Ascending aorta (tissue), 2 donors: ENCODE results near the gene TEAD1. TPM values are rescaled to one million over a fixed set of nuclear protein-coding genes. Genes with fewer than 3 reads are reported as not detected.

Experiments used
- DNase-seq, 2 donors: peaks; one replicate each; pipeline ENCODE4 v3.0.0-alpha.2; 2019; ENCODE audit warnings: low spot score in 2 of 2
- H3K27ac ChIP-seq, 2 donors: fragments of 200-600 bp; sonication (generic); one replicate each; pipeline ENCODE4 v1.5.1; 2016 to 2017; ENCODE audit warnings: mild to moderate bottlenecking in 1 of 2
- H3K27me3 ChIP-seq: fragments of 200-600 bp; sonication (generic); one replicate; pipeline ENCODE4 v1.5.1; 2017
- H3K36me3 ChIP-seq, 2 donors: fragments of 200-600 bp; sonication (generic); one replicate each; pipeline ENCODE4 v1.5.1; 2016
- H3K4me1 ChIP-seq, 2 donors: fragments of 200-600 bp; sonication (generic); one replicate each; pipeline ENCODE4 v1.5.1; 2016 to 2017; ENCODE audit warnings: mild to moderate bottlenecking in 1 of 2
- H3K4me3 ChIP-seq, 2 donors: fragments of 200-600 bp; sonication (generic); one replicate each; pipeline ENCODE4 v1.5.1; 2016 to 2017; ENCODE audit warnings: mild to moderate bottlenecking in 1 of 2
- H3K9me3 ChIP-seq, 2 donors: fragments of 200-600 bp; sonication (generic); one replicate each; pipeline ENCODE4 v1.5.1; 2016
- intact Hi-C: fragments of 100-400 bp; cut with DNase I; formaldehyde crosslinking; loops from one replicate; pipeline ENCODE4 v1.15.1; 2023
- total RNA-seq: library from RNA; depleted of rRNA; stranded (reverse); fragments of >200 nt; gene quantifications from one replicate; pipeline ENCODE4 v1.1.0, GENCODE V29; 2016
- TF ChIP-seq, protein P1 (sequence below), 3 experiments: fragments of 200-600 bp in 2 of 3; fragments of 450-650 bp in 1 of 3; sonication (generic) in 2 of 3; IDR thresholded peaks; one replicate each; pipeline ENCODE4 v1.5.1; 2016 to 2019; ENCODE audit warnings: antibody characterized with exemption in 3 of 3, mild to moderate bottlenecking in 1 of 3, moderate library complexity in 1 of 3

Gene TEAD1
- total RNA-seq, 1 donor from 2014 or later: 112 TPM

DNA sequence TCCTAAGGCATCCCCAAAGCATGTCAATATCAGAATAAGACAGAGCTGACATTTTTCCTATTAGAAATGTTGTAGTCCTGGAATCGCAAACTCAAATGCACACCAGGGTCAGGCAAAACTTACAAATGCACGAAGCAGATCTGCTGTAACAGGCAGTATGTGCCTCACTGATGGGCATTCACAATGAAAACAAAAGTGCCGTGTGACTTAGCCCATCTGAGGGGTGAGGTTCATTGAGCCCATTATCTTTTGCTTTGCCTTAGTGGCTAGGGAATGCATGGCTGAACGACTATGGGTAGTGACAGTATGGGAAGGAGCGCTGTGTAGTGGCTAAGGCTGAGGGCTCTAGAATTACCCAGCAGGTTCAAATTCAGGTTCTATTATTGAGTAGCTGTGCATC, 291.8 kb downstream of the TEAD1 start:
- TF ChIP-seq, protein P1, sequence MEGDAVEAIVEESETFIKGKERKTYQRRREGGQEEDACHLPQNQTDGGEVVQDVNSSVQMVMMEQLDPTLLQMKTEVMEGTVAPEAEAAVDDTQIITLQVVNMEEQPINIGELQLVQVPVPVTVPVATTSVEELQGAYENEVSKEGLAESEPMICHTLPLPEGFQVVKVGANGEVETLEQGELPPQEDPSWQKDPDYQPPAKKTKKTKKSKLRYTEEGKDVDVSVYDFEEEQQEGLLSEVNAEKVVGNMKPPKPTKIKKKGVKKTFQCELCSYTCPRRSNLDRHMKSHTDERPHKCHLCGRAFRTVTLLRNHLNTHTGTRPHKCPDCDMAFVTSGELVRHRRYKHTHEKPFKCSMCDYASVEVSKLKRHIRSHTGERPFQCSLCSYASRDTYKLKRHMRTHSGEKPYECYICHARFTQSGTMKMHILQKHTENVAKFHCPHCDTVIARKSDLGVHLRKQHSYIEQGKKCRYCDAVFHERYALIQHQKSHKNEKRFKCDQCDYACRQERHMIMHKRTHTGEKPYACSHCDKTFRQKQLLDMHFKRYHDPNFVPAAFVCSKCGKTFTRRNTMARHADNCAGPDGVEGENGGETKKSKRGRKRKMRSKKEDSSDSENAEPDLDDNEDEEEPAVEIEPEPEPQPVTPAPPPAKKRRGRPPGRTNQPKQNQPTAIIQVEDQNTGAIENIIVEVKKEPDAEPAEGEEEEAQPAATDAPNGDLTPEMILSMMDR (IDR thresholded peaks at IDR 0.05): no peak
- no peaks in the 10 kb centered on the region for H3K9me3 ChIP-seq
- no peak overlapping the region for H3K4me3 ChIP-seq
- no peak overlapping the region for H3K27ac ChIP-seq
- H3K4me1 ChIP-seq: no peaks in the 10 kb centered on the region
- no peaks in the 10 kb centered on the region for H3K36me3 ChIP-seq
- H3K27me3 ChIP-seq: no peaks in the 10 kb centered on the region
- no peak for DNase-seq
- intact Hi-C loops: no loop called here

DNA sequence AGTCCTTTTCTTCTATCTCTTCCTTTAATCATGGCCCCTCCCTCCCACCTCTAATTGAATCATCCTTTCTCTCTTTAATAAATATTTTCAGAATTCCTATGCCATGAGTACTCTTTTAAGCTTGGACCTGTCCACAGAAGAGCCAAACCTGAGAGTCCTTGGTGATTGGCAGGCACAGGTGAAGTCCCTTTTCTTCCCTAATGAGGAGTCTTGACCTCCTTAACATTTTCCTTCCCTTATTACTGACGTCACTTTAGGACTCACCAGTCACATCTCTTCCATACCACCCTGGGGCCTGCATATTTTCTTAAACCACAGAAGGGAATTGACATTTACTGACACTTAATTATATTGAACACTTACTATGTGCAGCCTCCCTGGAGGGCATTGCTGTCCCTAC, 293.9 kb downstream of the TEAD1 start:
- Histone ChIP-seq H3K27ac (no peak overlapping the region), H3K9me3 (no peaks in the 10 kb centered on the region), H3K36me3 (no peaks in the 10 kb centered on the region), H3K4me3 (no peak overlapping the region), H3K4me1 (no peaks in the 10 kb centered on the region), H3K27me3 (no peaks in the 10 kb centered on the region)
- intact Hi-C loops: no loop called here
- DNase-seq: no peak
- TF ChIP-seq, protein P1 (IDR thresholded peaks at IDR 0.05): no peak

DNA sequence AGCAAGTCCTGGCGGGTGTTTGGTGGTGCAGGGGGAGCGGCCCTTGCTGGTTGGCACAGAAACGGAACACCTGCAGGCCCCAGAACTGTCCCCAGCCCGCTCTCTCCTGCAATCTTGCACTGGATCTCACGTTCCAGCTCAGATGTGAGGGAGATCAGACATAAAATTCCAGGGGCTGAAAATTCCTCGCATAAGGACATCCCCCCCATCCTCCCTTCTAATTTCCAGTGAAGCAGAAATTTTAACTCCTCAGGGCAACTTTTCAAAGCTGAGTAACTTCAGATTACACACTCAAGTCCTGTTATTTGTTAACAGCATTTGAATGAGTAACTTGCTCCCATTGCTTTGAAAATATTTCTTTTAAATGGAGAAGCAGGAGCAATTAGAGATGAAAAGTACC, 294.6 kb downstream of the TEAD1 start:
- DNase-seq: no peak
- H3K9me3 ChIP-seq: no peaks in the 10 kb centered on the region
- H3K4me3 ChIP-seq: no peak overlapping the region
- H3K27me3 ChIP-seq: no peaks in the 10 kb centered on the region
- H3K4me1 ChIP-seq: no peaks in the 10 kb centered on the region
- intact Hi-C loops: no loop called here
- H3K27ac ChIP-seq: no peak overlapping the region
- TF ChIP-seq, protein P1 (IDR thresholded peaks at IDR 0.05): no peak
- no peaks in the 10 kb centered on the region for H3K36me3 ChIP-seq

DNA sequence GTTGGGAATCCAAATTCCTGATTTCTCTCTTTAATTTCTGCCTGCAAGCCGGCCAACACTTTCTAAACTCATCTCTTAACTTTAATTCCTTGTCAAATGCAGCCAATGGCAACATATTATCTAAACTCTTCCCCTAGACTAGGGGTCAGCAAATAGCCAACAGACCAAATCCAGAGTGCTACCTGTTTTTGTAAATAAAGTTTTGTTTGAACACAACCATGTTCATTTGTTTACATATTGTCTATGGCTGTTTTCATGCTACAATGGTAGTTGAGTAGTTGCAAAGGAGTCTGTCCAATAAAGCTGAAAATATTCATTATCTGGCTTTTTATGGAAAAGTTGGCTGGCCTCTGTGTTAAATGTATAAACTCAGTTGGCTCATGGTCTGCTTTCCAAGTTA, 297.7 kb downstream of the TEAD1 start:
- no peaks in the 10 kb centered on the region for H3K27me3 ChIP-seq
- no peak overlapping the region for H3K4me3 ChIP-seq
- H3K36me3 ChIP-seq: no peaks in the 10 kb centered on the region
- intact Hi-C loops: no loop called here
- H3K9me3 ChIP-seq: no peaks in the 10 kb centered on the region
- TF ChIP-seq, protein P1 (IDR thresholded peaks at IDR 0.05): no peak
- DNase-seq: no peak
- no peak overlapping the region for H3K27ac ChIP-seq
- no peaks in the 10 kb centered on the region for H3K4me1 ChIP-seq

DNA sequence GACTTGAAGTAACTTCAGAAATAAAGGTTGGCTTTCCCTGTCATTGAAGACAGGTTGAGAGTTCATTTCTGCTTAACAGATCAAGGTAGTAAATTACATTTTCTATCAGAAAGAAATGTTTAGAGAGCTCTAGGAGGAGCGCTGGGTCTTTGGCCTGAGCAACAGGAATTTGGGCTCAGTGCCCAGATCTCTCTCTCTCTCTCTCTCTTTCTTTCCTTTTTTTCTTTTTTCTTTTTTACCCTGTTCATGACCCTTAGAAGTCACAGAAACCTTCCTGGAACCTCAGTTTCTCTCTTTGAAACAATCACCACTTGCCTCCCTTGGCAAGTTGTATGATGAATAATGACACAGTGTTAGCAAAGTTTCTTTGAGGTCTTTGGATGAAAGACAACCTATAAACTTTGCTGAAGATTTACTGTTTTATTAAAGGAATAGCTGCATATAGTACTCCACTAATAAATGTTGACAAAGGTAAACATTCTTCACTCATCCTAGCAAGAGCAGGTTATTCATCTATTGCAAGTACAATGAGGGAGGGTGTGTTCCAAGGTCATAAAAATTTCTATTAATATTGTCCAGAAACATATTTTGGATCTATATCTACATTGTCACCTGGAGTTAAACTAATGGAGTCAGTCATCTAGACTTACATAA, 299.4 kb downstream of the TEAD1 start:
- TF ChIP-seq, protein P1 (IDR thresholded peaks at IDR 0.05): no peak
- H3K4me1 ChIP-seq: no peaks in the 10 kb centered on the region
- no peaks in the 10 kb centered on the region for H3K27me3 ChIP-seq
- no peaks in the 10 kb centered on the region for H3K9me3 ChIP-seq
- no peak for DNase-seq
- intact Hi-C loops: no loop called here
- no peak overlapping the region for H3K27ac ChIP-seq
- no peak overlapping the region for H3K4me3 ChIP-seq
- H3K36me3 ChIP-seq: no peaks in the 10 kb centered on the region

DNA sequence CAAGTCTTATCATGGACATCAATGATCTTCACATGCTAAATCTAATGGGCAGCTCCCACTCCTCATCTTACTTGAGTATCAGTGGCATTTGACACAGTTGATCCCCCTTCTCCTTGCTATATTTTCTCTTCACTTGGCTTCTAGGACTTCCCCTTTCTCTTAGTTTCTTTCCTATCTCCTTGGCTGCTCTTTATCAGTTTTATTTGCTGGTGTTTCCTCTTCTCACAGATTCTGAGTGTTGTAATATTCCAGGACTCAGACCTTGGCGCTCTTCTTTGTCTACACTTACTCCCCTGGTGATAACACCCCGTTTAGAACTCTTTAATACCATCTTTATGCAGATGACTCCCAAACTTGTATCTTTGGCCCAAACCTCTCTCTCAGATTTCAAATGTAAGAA, 301.0 kb downstream of the TEAD1 start:
- no peaks in the 10 kb centered on the region for H3K36me3 ChIP-seq
- H3K9me3 ChIP-seq: no peaks in the 10 kb centered on the region
- H3K27me3 ChIP-seq: no peaks in the 10 kb centered on the region
- no peak overlapping the region for H3K27ac ChIP-seq
- intact Hi-C loops: no loop called here
- no peak overlapping the region for H3K4me3 ChIP-seq
- TF ChIP-seq, protein P1 (IDR thresholded peaks at IDR 0.05): no peak
- no peak for DNase-seq
- H3K4me1 ChIP-seq: no peaks in the 10 kb centered on the region
